GM18909 (cell line): Measurements from ENCODE around the gene RBM38.

Experiments used
- ATAC-seq: cut with Tn5 transposase; IDR thresholded peaks from one replicate; pipeline ENCODE4 v1.9.1; 2021; ENCODE audit warnings: mild to moderate bottlenecking; ENCODE audit not compliant: unreplicated experiment, poor library complexity

RBM38 gene

GRCh38 chr20:57400821-57401564 lies 9.8 kb downstream of the RBM38 start:
- peak; percentile 26 for ATAC-seq

- no peak for ATAC-seq
Measured at GRCh38 chr20:57401565-57401918, 10.3 kb downstream of the RBM38 start.

GRCh38 chr20:57402206-57403125 lies 11.3 kb downstream of the RBM38 start:
- no peak for ATAC-seq

GRCh38 chr20:57403216-57403615 lies 12.0 kb downstream of the RBM38 start:
- ATAC-seq: no peak

GRCh38 chr20:57404006-57404405 lies 12.8 kb downstream of the RBM38 start:
- ATAC-seq: no peak

- no peak for ATAC-seq
Measured at GRCh38 chr20:57404419-57405072, 13.3 kb downstream of the RBM38 start.

GRCh38 chr20:57405236-57406016 lies 14.2 kb downstream of the RBM38 start:
- no peak for ATAC-seq

GRCh38 chr20:57407541-57407956 lies 16.4 kb downstream of the RBM38 start:
- ATAC-seq: no peak

GRCh38 chr20:57408131-57408530 lies 16.9 kb downstream of the RBM38 start:
- no peak for ATAC-seq

GRCh38 chr20:57408536-57409233 lies 17.5 kb downstream of the RBM38 start:
- no peak for ATAC-seq

GRCh38 chr20:57409316-57409671 lies 18.1 kb downstream of the RBM38 start:
- ATAC-seq: no peak

- no peak for ATAC-seq
Measured at GRCh38 chr20:57409672-57410397, 18.6 kb downstream of the RBM38 start.

- no peak for ATAC-seq
Measured at GRCh38 chr20:57410398-57410920, 19.3 kb downstream of the RBM38 start.

- ATAC-seq: no peak
Measured at GRCh38 chr20:57410924-57411323, 19.7 kb downstream of the RBM38 start.

- no peak for ATAC-seq
Measured at GRCh38 chr20:57411406-57412283, 20.4 kb downstream of the RBM38 start.

- no peak for ATAC-seq
Measured at GRCh38 chr20:57412347-57413029, 21.3 kb downstream of the RBM38 start.

GRCh38 chr20:57413986-57414385 lies 22.8 kb downstream of the RBM38 start:
- no peak for ATAC-seq
